G401 (cell line): Measurements from ENCODE around the gene RPLP2. TPM values are rescaled to one million over a fixed set of nuclear protein-coding genes. Genes with fewer than 3 reads are reported as not detected.
A peak's percentile ranks its signal among the peaks of the same experiment; 100 is the strongest.

Source experiments
- DNase-seq: peaks from one replicate; pipeline ENCODE4 v3.0.0-alpha.2; 2015; ENCODE audit warnings: low spot score
- in situ Hi-C: cut with HindIII; loops from 2 replicates; pipeline ENCODE4 v1.10.0; 2016; ENCODE audit warnings: low sequenced_read_pairs, mixed read lengths
- total RNA-seq: library from RNA; depleted of rRNA; stranded (reverse); fragments of >200 nt; shearing (Covaris generic); gene quantifications from 2 replicates; pipeline ENCODE4 v1.2.3, GENCODE V29; 2014

The RPLP2 gene
- total RNA-seq, 1 experiment from 2014 or later = 422 TPM

DNA sequence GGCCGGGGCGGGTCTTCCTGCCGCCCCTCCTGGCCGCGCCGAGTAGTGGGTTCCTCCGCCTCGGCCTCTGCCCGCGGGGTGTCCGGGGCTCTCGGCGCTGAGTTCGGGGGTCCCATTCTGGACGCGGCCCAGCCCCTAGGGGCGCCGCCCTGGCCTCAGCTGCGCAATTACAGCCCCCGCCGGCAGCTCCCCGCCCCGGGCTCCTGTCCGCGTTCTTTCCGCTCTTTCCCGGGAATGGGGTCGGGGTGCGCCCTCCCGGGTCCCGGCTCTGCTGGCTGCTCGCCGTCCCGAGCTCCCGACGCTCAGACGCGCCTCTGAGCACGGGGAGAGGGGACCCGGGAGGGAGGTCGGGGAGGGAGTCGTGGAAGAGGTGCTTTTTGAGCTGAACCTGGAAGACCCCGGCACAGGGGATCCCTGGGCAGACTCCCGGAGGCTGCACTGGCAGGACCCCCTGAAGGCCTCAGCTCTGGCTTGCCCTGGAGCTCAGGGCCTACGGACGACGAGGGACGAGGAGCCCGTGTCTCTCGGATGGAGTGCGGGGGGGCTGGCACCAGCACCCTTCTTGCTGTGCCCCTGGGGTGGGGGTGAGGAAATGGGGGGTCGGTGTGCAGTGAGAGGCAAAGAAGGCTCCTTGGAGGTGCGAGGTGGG, 33.4 kb downstream of the RPLP2 start:
- in situ Hi-C loops = no loop called here
- no peak for DNase-seq

GRCh38 chr11:843818-844692, 34.3 kb downstream of the RPLP2 start:
- peak; percentile 65 for DNase-seq

DNA sequence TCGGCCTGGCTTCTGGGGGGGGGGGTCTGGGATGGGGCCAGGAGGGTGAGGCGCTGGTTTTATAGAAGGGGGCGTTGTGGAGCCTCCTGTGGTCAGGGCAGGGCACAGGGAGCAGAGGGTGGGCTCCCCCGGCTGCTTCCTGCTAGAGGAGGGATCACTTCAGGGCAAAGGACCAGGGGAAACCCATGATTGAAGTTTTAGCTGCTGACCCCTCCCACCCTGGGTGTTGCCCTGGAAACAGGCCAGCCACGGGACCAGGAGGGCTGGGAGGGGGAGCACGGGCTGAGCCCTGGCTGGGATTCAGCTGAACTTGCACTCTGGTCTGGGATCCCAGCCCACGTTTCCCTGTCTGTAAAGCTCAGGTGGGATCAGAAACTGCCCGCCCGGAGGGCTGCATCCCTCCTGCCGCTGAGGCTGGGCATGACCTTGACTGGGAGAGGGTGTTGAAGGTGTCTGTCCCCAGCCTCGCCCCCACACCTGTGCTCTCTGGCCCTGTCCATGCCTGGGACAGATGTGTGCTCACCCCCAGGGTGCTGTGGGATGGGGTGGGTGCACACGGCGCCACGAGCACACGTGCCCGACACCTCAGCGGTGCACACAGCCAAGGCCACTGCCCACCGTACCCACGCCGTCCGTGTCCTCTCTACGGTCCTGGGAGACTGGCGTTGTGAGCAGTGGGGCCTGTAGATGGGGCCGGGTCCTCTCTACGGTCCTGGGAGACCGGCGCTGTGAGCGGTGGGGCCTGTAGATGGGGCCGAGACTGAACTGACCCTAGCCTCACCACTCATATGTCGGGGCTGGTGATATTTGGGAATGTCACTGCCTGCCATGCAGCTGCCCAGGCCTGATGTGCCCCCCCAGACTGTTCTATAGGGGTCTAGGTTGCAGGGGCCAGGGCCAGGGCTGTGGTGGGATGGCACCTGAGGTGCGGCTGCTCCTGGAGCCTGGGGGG, 35.2 kb downstream of the RPLP2 start:
- peak; percentile 67 for DNase-seq

More at GRCh38 chr11:843818-844692, 34.3 kb downstream of the RPLP2 start:
- in situ Hi-C loops = no loop called here

GRCh38 chr11:845872-846495, 36.2 kb downstream of the RPLP2 start:
- in situ Hi-C loops = no loop called here
- no peak for DNase-seq

More for the DNA sequence above, 35.2 kb downstream of the RPLP2 start:
- in situ Hi-C loops = no loop called here

GRCh38 chr11:846496-847098, 36.8 kb downstream of the RPLP2 start:
- no peak for DNase-seq
- in situ Hi-C loops = no loop called here

GRCh38 chr11:847876-848275, 38.1 kb downstream of the RPLP2 start:
- no peak for DNase-seq
- in situ Hi-C loops = no loop called here

DNA sequence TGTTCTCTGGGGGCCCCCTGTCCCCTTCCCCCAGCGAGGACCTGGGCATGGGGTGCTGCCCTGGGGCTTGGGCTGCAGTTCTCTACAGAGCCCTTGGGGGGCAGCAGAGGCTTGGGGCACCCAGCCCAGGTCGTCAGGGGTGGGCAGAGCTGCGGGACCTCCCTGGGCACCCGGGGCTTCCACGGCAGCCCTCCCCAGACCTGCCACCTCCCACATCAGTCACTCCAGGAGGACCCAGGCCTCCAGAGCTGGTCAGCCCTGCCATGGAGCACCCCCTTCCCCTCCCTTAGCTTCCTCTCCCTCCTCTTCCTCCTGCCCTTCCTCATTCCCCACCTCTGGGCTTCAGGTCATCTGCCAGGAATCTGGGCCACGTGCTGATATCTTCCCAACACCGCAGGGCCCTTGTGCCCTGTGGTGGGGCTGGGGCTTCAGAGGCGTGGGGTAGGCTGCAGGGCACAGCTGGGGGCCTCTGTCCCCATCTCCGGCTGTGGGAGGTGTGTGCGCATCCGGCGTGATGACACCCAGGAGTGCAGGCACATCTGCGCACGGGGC, 38.7 kb downstream of the RPLP2 start:
- in situ Hi-C loops = no loop called here
- peak; percentile 64 for DNase-seq

DNA sequence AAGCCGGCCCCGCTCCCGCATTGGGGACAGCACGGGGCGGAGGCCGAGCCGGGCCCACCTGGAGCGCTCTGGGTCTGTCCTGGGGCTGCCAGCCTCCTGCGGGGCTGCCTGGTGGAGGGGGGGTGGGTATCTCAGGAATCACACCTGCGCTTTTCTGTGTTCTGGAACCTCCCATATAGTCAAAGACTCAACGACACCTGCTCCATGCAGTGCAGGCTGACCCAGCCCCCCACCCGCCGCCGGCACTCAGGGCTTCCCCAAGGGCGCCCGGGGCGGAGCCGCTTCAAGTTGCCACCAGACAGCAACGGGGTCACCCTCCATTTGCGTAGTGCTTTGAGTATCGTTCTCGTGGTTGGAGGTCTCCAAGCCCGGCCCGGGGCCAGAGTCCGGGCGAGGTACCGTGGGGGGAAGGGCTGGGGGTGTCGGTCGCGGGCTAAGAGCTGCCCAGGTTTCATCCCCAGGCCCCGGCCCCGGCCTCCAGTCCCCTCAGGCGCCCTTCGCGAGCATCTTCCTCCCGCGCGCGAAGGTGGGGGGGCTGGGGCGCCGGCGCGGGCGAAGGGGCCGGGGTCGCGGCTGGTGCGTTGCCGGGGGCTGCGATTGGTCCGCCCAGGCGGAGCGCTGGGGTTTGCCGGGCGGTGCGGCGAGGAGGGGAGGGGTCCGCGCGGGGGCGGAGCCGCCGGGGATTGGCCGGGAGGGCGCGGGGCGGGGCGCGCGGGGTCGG, 39.5 kb downstream of the RPLP2 start:
- DNase-seq = no peak
- in situ Hi-C loops = no loop called here

DNA sequence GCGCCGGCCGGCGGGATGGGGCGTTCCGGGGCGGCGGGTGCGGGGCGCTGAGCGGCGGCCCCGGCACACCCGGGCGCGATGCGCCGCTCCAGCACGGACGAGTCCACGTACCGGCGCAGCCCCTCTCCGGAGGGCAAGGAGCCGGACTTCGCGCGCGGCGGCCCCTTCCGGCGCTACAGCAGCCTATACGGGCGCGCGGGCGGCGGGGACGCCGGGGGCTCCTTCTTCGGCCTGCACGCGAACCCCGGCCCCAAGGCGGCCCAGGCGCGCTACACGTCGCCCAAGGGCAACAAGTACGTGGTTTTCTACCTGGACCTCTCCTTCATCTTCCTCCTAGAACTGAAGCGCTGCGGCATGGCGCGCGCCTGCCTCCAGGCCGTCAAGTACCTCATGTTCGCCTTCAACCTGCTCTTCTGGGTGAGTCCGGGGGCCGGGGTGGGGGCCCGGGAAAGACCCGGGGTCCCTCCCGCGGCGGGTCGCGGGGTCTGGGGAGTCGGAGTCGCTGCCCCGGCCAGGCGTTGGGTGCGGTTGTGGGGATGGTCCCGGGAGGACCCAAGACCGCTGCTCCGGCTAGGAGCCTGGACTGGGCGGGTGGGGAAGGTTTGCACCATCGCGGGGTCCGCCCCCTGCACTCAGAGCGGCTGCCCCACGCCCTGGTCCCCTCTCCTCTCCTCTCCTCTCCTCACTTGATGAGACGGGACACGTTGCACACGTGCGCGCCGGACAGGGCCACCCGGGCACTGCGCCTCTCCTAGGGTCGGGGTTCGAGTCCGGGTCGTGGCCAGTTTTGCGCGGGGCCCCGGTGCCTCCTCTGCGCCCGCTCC, 40.4 kb downstream of the RPLP2 start:
- in situ Hi-C loops = no loop called here
- DNase-seq = no peak

DNA sequence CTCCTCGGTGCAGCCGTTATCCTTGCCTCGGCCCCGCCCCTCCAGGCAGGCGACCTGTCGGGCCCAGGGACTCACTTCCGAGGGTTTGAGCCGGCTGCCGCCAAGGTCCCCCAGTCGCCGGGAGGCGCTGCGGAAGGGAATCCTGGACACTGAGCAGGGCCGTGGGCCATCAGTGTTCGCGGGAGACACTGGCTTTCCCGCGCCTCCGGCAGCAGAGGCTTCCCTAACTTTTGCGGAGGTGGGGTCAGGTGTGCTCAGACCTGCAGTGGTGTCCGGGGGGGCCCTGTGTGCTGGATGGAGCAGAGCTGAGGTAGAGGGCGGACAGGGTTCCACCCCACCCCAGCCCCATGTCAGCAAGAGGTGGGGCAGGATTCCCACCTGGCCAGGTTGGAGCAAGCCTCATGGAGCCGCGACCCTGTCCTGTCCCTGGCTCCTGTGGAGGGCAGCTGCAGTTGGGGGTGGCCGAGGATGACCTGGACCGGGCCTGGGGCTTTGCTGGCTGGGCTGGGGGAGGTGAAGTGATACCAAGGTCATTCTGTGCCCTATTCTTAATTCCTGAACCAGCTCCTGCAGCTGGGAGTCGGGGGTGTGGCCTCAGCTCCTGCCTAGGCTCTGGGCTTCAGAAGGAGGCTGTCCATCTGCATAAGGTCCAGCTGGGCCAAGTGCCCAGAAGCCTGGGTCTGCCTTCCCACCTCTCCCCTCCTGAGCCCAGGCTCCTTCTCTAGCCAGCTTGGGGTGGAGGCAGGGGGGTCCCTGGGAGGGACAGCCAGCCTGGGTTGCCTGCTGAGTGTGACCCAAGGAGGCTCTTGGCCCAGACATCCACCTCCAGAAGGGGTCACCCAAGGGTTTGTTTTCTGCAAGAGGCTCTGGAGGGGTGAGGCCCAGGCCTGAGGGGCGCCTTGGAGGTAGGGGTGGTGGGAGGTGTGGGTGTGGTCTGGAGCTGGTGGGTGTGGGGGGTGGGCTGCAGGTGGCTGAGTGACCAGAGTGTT, 41.3 kb downstream of the RPLP2 start:
- DNase-seq = peak; percentile 44
- in situ Hi-C loops = no loop called here

GRCh38 chr11:852762-853161, 43.0 kb downstream of the RPLP2 start:
- in situ Hi-C loops = no loop called here
- no peak for DNase-seq

DNA sequence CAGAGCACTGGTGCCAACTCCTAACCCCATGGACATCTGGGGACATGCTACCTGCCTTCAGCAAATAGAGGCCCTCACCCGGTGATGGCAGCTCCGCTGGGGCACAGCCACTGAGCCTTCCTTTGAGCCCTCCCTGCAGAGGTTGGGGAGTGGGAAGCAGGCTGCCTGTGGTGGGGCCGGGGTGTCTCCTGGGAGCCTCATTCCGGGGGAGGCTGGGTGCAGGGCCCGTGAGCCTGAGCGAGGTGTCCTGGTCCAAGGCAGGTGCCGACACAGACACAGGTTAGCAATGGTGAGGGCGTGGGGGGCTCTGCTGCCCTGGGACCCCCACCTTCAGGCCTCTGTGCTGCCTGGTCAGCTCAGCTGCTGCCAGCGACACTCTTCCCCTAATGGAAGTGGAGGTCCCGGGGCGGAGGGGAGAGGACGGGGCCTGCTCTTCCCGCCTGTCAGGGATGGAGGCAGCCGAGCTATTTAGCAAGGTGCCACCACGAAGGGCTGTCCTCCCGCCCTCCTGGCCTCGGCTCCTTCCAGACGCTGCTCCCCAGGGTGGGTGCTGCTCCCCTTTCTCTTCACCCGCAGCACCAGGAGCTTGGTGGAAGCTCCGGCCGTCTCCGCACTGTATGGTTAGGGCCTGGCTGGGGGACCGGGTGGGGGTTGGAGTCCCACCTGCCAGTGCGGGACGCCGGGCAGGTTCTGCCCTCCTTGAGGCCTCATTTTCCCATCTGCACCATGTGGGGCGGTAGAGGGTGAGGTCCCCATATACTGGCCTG, 44.1 kb downstream of the RPLP2 start:
- in situ Hi-C loops = no loop called here
- no peak for DNase-seq

DNA sequence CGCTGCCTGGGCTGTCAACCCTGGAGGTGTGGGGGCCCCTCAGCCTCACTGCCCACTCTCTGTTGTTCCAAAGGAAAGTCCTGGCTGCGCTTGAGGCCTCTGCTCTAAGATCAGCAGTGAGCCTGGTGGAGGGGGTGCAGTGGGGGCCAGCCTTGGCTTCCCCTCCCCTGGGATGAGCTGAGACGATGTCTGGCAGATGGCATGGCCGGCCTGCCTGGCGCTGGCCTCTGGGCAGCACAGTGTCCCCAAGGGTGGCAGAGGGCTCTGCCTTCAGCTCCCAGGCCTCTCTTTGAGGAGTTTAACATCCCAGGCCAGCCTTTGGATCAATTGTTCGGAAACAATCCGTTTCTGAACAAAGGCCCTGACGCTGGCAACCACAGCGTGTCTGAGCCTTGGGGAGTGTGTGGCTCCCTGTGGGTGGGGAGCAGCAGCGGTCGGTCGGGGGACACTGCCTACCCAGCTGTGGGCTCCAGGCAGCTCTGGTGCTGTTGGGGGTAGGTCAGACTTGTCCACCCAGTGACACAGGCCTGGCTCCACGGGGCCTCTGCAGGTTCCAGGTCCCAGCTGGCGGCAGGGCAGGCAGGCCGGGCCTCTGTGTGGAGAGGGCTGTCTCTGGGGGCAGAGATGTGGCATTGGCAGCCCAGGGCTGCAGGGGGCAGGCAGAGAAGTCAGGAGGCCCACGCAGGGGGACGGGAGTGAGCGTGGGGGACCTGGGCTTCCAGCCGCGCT, 45.0 kb downstream of the RPLP2 start:
- DNase-seq = no peak
- in situ Hi-C loops = no loop called here

GRCh38 chr11:855330-855674, 45.5 kb downstream of the RPLP2 start:
- DNase-seq = no peak
- in situ Hi-C loops = no loop called here

- no peak for DNase-seq
- in situ Hi-C loops = no loop called here
Measured at GRCh38 chr11:855796-856195, 46.0 kb downstream of the RPLP2 start.
